CD4-positive, CD25-positive, alpha-beta regulatory T cell (primary cell): ENCODE data around the gene CYB5A. TPM values are rescaled to one million over a fixed set of nuclear protein-coding genes. Genes with fewer than 3 reads are reported as not detected.
A peak's percentile ranks its signal among the peaks of the same experiment; 100 is the strongest.

Source experiments
- ATAC-seq, 2 donors: fragments of 150-1000 bp; cut with Tn5 transposase; one replicate each; pipeline ENCODE4 v1.10.0; 2021; ENCODE audit warnings: low read depth in 2 of 2, moderate number of reproducible peaks in 2 of 2, moderate library complexity in 1 of 2
- DNase-seq, 3 donors: peaks; one replicate each; pipeline versions ENCODE4 v3.0.0 to v3.0.0-alpha.2; 2012 to 2022; ENCODE audit warnings: mixed read lengths in 1 of 3
- H3K27ac ChIP-seq: one replicate; pipeline ENCODE4 v1.7.0; 2013; ENCODE audit warnings: mild to moderate bottlenecking, low read length; ENCODE audit not compliant: insufficient read depth, poor library complexity, severe bottlenecking
- H3K27me3 ChIP-seq: one replicate; pipeline ENCODE4 v1.7.0; 2013; ENCODE audit warnings: low read length; ENCODE audit not compliant: control insufficient read depth, insufficient read depth
- H3K36me3 ChIP-seq: one replicate; pipeline ENCODE4 v1.7.0; 2013; ENCODE audit warnings: mild to moderate bottlenecking, low read length, moderate library complexity; ENCODE audit not compliant: control insufficient read depth, insufficient read depth
- H3K4me1 ChIP-seq: 2 replicates; pipeline ENCODE4 v1.7.0; 2013; ENCODE audit warnings: mild to moderate bottlenecking, low read length; ENCODE audit not compliant: insufficient read depth, control insufficient read depth, poor library complexity, severe bottlenecking
- H3K4me3 ChIP-seq: one replicate; pipeline ENCODE4 v1.7.0; 2013; ENCODE audit warnings: low read depth, mild to moderate bottlenecking, low read length, moderate library complexity
- H3K9me3 ChIP-seq, 2 experiments: 1 replicate in 1 of 2; 2 replicates in 1 of 2; pipeline ENCODE4 v1.7.0; 2013; ENCODE audit warnings: low read length in 2 of 2, mild to moderate bottlenecking in 1 of 2, moderate library complexity in 1 of 2; ENCODE audit not compliant: control insufficient read depth in 2 of 2
- H3K27ac Mint-ChIP-seq, 3 donors: one replicate each; pipeline ENCODE4 v1.8.0; 2020 to 2022; ENCODE audit warnings: mild to moderate bottlenecking in 3 of 3, mixed read lengths in 3 of 3, moderate library complexity in 2 of 3
- H3K27me3 Mint-ChIP-seq: one replicate; pipeline ENCODE4 v1.8.0; 2022; ENCODE audit warnings: mild to moderate bottlenecking, mixed read lengths
- H3K36me3 Mint-ChIP-seq: one replicate; pipeline ENCODE4 v1.8.0; 2020; ENCODE audit warnings: mixed read lengths
- H3K4me1 Mint-ChIP-seq, 4 donors: one replicate each; pipeline ENCODE4 v1.8.0; 2020 to 2022; ENCODE audit warnings: mixed read lengths in 4 of 4, mild to moderate bottlenecking in 1 of 4
- H3K4me3 Mint-ChIP-seq, 4 donors: one replicate each; pipeline ENCODE4 v1.8.0; 2020 to 2022; ENCODE audit warnings: mild to moderate bottlenecking in 4 of 4, mixed read lengths in 4 of 4, moderate library complexity in 3 of 4
- H3K9me3 Mint-ChIP-seq, 7 donors: one replicate each; pipeline ENCODE4 v1.8.0; 2020 to 2022; ENCODE audit warnings: mixed read lengths in 7 of 7, mild to moderate bottlenecking in 3 of 7, moderate library complexity in 2 of 7
- polyA plus RNA-seq, 4 donors: library from polyadenylated mRNA; unstranded; fragments of 300-500 nt; fragmentation: Illumina TruSeq; gene quantifications; one replicate each; pipeline ENCODE4 v1.2.3, GENCODE V29; 2021
- total RNA-seq: library from RNA; stranded (reverse); gene quantifications from one replicate; pipeline ENCODE4 v1.2.3, GENCODE V29; 2022

CYB5A gene
- total and polyA plus RNA-seq, 5 donors from 2014 or later: 11.1 to 54.3 (median 49.8) TPM

- no peak overlapping the region for H3K4me3 Mint-ChIP-seq
- H3K4me1 Mint-ChIP-seq: peaks cover 9 to 23% (median 18%) of the 10 kb centered on the region in 4 donors
Measured at GRCh38 chr18:74281011-74281979, 10.5 kb downstream of the CYB5A start.

GRCh38 chr18:74278983-74279382 lies 12.8 kb downstream of the CYB5A start:
- Histone ChIP-seq H3K4me3 (no peak overlapping the region), H3K9me3 (no peaks in the 10 kb centered on the region), H3K4me1 (no peaks in the 10 kb centered on the region), H3K27ac (no peak overlapping the region), H3K36me3 (no peaks in the 10 kb centered on the region), H3K27me3 (no peaks in the 10 kb centered on the region)
- DNase-seq (no peak), ATAC-seq (no peak)
- H3K36me3 Mint-ChIP-seq: peaks cover 36% of the 10 kb centered on the region
- peaks cover 5 to 23% (median 18%) of the 10 kb centered on the region in 4 donors for H3K4me1 Mint-ChIP-seq
- H3K9me3 Mint-ChIP-seq: no peaks in the 10 kb centered on the region
- H3K27ac Mint-ChIP-seq: no peak overlapping the region
- H3K27me3 Mint-ChIP-seq: no peaks in the 10 kb centered on the region
- H3K4me3 Mint-ChIP-seq: no peak overlapping the region

More at GRCh38 chr18:74281011-74281979, 10.5 kb downstream of the CYB5A start:
- H3K9me3 ChIP-seq: no peaks in the 10 kb centered on the region
- no peak overlapping the region for H3K4me3 ChIP-seq
- Mint-ChIP-seq H3K27me3 (no peaks in the 10 kb centered on the region), H3K36me3 (peaks cover 38% of the 10 kb centered on the region), H3K9me3 (no peaks in the 10 kb centered on the region), H3K27ac (peak overlapping the region in 2 of 3 donors; percentile 8 to 28)
- DNase-seq (no peak), ATAC-seq (no peak)
- no peak overlapping the region for H3K27ac ChIP-seq
- H3K36me3 ChIP-seq: no peaks in the 10 kb centered on the region
- H3K27me3 ChIP-seq: no peaks in the 10 kb centered on the region
- no peaks in the 10 kb centered on the region for H3K4me1 ChIP-seq

- H3K4me1 Mint-ChIP-seq: peaks cover 5 to 20% (median 13%) of the 10 kb centered on the region in 4 donors
- H3K4me3 ChIP-seq: no peak overlapping the region
- no peaks in the 10 kb centered on the region for H3K9me3 ChIP-seq
- H3K36me3 Mint-ChIP-seq: peaks cover 36% of the 10 kb centered on the region
- H3K9me3 Mint-ChIP-seq: no peaks in the 10 kb centered on the region
- no peaks in the 10 kb centered on the region for H3K27me3 ChIP-seq
- H3K4me1 ChIP-seq: no peaks in the 10 kb centered on the region
- H3K27ac Mint-ChIP-seq: no peak overlapping the region
- no peaks in the 10 kb centered on the region for H3K27me3 Mint-ChIP-seq
- DNase-seq (no peak), ATAC-seq (no peak)
- H3K36me3 ChIP-seq: no peaks in the 10 kb centered on the region
- H3K27ac ChIP-seq: no peak overlapping the region
- H3K4me3 Mint-ChIP-seq: no peak overlapping the region
Measured at GRCh38 chr18:74278058-74278457, 13.7 kb downstream of the CYB5A start.

GRCh38 chr18:74277296-74277695 lies 14.5 kb downstream of the CYB5A start:
- H3K9me3 ChIP-seq: no peaks in the 10 kb centered on the region

GRCh38 chr18:74276609-74277008 lies 15.2 kb downstream of the CYB5A start:
- ATAC-seq (no peak), DNase-seq (no peak)
- no peaks in the 10 kb centered on the region for H3K4me1 ChIP-seq
- peaks cover 0 to 7% (median 3%) of the 10 kb centered on the region in 4 donors for H3K4me1 Mint-ChIP-seq
- no peaks in the 10 kb centered on the region for H3K36me3 ChIP-seq
- H3K4me3 ChIP-seq: no peak overlapping the region
- no peak overlapping the region for H3K27ac ChIP-seq
- H3K27ac Mint-ChIP-seq: no peak overlapping the region
- H3K27me3 Mint-ChIP-seq: no peaks in the 10 kb centered on the region
- no peaks in the 10 kb centered on the region for H3K9me3 ChIP-seq
- H3K4me3 Mint-ChIP-seq: no peak overlapping the region
- H3K36me3 Mint-ChIP-seq: peaks cover 26% of the 10 kb centered on the region
- H3K9me3 Mint-ChIP-seq: no peaks in the 10 kb centered on the region
- no peaks in the 10 kb centered on the region for H3K27me3 ChIP-seq

More at GRCh38 chr18:74277296-74277695, 14.5 kb downstream of the CYB5A start:
- no peaks in the 10 kb centered on the region for H3K27me3 Mint-ChIP-seq
- Histone ChIP-seq H3K4me3 (no peak overlapping the region), H3K27me3 (no peaks in the 10 kb centered on the region), H3K36me3 (no peaks in the 10 kb centered on the region), H3K27ac (no peak overlapping the region), H3K4me1 (no peaks in the 10 kb centered on the region)
- DNase-seq: no peak
- ATAC-seq: no peak
- H3K27ac Mint-ChIP-seq: no peak overlapping the region
- H3K4me1 Mint-ChIP-seq: peaks cover 0 to 13% (median 6%) of the 10 kb centered on the region in 4 donors
- H3K4me3 Mint-ChIP-seq: no peak overlapping the region
- no peaks in the 10 kb centered on the region for H3K9me3 Mint-ChIP-seq
- peaks cover 28% of the 10 kb centered on the region for H3K36me3 Mint-ChIP-seq

GRCh38 chr18:74275736-74276135 lies 16.0 kb downstream of the CYB5A start:
- DNase-seq: no peak
- ATAC-seq: no peak
- Mint-ChIP-seq H3K9me3 (no peaks in the 10 kb centered on the region), H3K27ac (no peak overlapping the region), H3K4me3 (no peak overlapping the region), H3K4me1 (peaks cover 0 to 4% (median 2%) of the 10 kb centered on the region in 4 donors), H3K27me3 (no peaks in the 10 kb centered on the region), H3K36me3 (peaks cover 20% of the 10 kb centered on the region)
- no peaks in the 10 kb centered on the region for H3K9me3 ChIP-seq
- no peaks in the 10 kb centered on the region for H3K4me1 ChIP-seq
- no peak overlapping the region for H3K27ac ChIP-seq
- H3K36me3 ChIP-seq: no peaks in the 10 kb centered on the region
- no peak overlapping the region for H3K4me3 ChIP-seq
- H3K27me3 ChIP-seq: no peaks in the 10 kb centered on the region

- ATAC-seq (no peak), DNase-seq (no peak)
- H3K27me3 ChIP-seq: no peaks in the 10 kb centered on the region
- peaks cover 0 to 4% (median 2%) of the 10 kb centered on the region in 4 donors for H3K4me1 Mint-ChIP-seq
- H3K4me3 Mint-ChIP-seq: no peak overlapping the region
- H3K27me3 Mint-ChIP-seq: no peaks in the 10 kb centered on the region
- H3K36me3 ChIP-seq: no peaks in the 10 kb centered on the region
- H3K4me1 ChIP-seq: no peaks in the 10 kb centered on the region
- peaks cover 16% of the 10 kb centered on the region for H3K36me3 Mint-ChIP-seq
- no peaks in the 10 kb centered on the region for H3K9me3 Mint-ChIP-seq
- no peak overlapping the region for H3K27ac ChIP-seq
- H3K27ac Mint-ChIP-seq: no peak overlapping the region
- H3K4me3 ChIP-seq: no peak overlapping the region
- H3K9me3 ChIP-seq: no peaks in the 10 kb centered on the region
Measured at GRCh38 chr18:74274700-74275099, 17.1 kb downstream of the CYB5A start.
